HepG2 (cell line): ENCODE measurements around the gene BCL7A.

Experiments used
- CEBPB ChIP-seq: IDR thresholded peaks from 2 replicates; pipeline ENCODE4 v1.6.1; 2011; ENCODE audit warnings: low read depth, low read length, improper control_type of control experiment, borderline replicate concordance
- ESRRA ChIP-seq: sonication (generic); formaldehyde crosslinking; IDR thresholded peaks from 2 replicates; pipeline ENCODE4 v1.5.1; 2020; ENCODE audit warnings: mild to moderate bottlenecking, low read depth, missing genetic modification reagents
- ZFX ChIP-seq: sonication (generic); formaldehyde crosslinking; IDR thresholded peaks from 2 replicates; pipeline ENCODE4 v1.4.0; 2020; ENCODE audit warnings: mild to moderate bottlenecking, low read depth, missing genetic modification reagents, moderate library complexity
- TF ChIP-seq, protein P1 (sequence below): sonication (generic); formaldehyde crosslinking; IDR thresholded peaks from 2 replicates; pipeline ENCODE4 v1.4.0; 2020; ENCODE audit warnings: missing genetic modification reagents

DNA sequence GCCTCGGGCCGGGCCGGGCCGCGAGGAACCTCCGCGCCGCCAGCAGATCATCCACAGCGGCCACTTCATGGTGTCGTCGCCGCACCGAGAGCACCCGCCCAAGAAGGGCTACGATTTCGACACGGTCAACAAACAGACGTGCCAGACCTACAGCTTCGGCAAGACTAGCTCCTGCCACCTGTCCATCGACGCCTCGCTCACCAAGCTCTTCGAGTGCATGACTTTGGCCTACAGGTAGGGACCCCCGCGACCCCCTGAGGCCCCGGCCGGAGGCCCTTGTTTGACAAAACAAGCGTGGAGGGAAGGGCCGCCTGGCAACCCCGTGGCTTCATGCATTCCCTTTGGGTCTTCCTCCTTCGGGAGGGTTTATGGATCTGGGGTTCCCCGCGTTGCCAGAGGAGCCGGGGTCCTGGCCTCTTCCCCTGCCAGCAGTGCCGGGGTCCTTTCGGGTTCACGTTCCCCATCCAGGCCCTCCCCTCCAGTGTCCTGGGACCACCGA lies 57.4 kb downstream of the BCL7A start:
- TF ChIP-seq, protein P1, sequence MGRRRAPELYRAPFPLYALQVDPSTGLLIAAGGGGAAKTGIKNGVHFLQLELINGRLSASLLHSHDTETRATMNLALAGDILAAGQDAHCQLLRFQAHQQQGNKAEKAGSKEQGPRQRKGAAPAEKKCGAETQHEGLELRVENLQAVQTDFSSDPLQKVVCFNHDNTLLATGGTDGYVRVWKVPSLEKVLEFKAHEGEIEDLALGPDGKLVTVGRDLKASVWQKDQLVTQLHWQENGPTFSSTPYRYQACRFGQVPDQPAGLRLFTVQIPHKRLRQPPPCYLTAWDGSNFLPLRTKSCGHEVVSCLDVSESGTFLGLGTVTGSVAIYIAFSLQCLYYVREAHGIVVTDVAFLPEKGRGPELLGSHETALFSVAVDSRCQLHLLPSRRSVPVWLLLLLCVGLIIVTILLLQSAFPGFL: no peak
- TF ChIP-seq ZFX (CRISPR knock-in tag): no peak
- no peak for TF ChIP-seq ESRRA (CRISPR knock-in tag)
- peak; percentile 51; the same call in 1 of the 2 replicates for TF ChIP-seq CEBPB
